ENCODE results near the gene COL5A3.
"Not testable (repeated sequence)": the region's sequence is repeated elsewhere in the genome, so short reads cannot be mapped to it uniquely, and the experiment has no call there.

Gene COL5A3

GRCh38 chr19:10037809-10038208 lies 27.5 kb upstream of the COL5A3 start:
- DNase-seq (ENCODE audit: low read depth): no peak
- no peak for TF ChIP-seq CTCF (conservative IDR thresholded peaks at IDR 0.05; ENCODE audit: low read depth, low read length)
- H3K4me3 ChIP-seq (ENCODE audit: low read depth, low read length): no peak overlapping the region

- TF ChIP-seq CTCF (conservative IDR thresholded peaks at IDR 0.05; ENCODE audit: low read depth, low read length): no peak
- no peak for DNase-seq (ENCODE audit: low read depth)
- H3K4me3 ChIP-seq (ENCODE audit: low read depth, low read length): no peak overlapping the region
These were observed 27.1 kb upstream of the COL5A3 start for GRCh38 chr19:10037367-10037766.

GRCh38 chr19:10036601-10037071 lies 26.3 kb upstream of the COL5A3 start:
- no peak overlapping the region for H3K4me3 ChIP-seq (ENCODE audit: low read depth, low read length)
- no peak for TF ChIP-seq CTCF (conservative IDR thresholded peaks at IDR 0.05; ENCODE audit: low read depth, low read length)
- no peak for DNase-seq (ENCODE audit: low read depth)

GRCh38 chr19:10033614-10034013 lies 23.3 kb upstream of the COL5A3 start:
- DNase-seq (ENCODE audit: low read depth): no peak
- no peak overlapping the region for H3K4me3 ChIP-seq (ENCODE audit: low read depth, low read length)
- no peak for TF ChIP-seq CTCF (conservative IDR thresholded peaks at IDR 0.05; ENCODE audit: low read depth, low read length)

- no peak overlapping the region for H3K4me3 ChIP-seq (ENCODE audit: low read depth, low read length)
These were observed 17.1 kb upstream of the COL5A3 start for GRCh38 chr19:10027158-10027997.

GRCh38 chr19:10026744-10027143 lies 16.4 kb upstream of the COL5A3 start:
- TF ChIP-seq CTCF (conservative IDR thresholded peaks at IDR 0.05; ENCODE audit: low read depth, low read length): no peak
- no peak overlapping the region for H3K4me3 ChIP-seq (ENCODE audit: low read depth, low read length)
- DNase-seq (ENCODE audit: low read depth): no peak

More at GRCh38 chr19:10027158-10027997, 17.1 kb upstream of the COL5A3 start:
- DNase-seq (ENCODE audit: low read depth): peak; percentile 96
- peak; percentile 84 for TF ChIP-seq CTCF (conservative IDR thresholded peaks at IDR 0.05; ENCODE audit: low read depth, low read length)

- H3K4me3 ChIP-seq (ENCODE audit: low read depth, low read length): not testable (repeated sequence)
These were observed 12.8 kb upstream of the COL5A3 start for GRCh38 chr19:10023096-10023495.

More at GRCh38 chr19:10023096-10023495, 12.8 kb upstream of the COL5A3 start:
- not testable (repeated sequence) for DNase-seq (ENCODE audit: low read depth)
